B cell (primary cell): ENCODE measurements around the gene UQCC5. TPM values are rescaled to one million over a fixed set of nuclear protein-coding genes. Genes with fewer than 3 reads are reported as not detected.

Experiments
- ATAC-seq: fragments of 200-7000 bp; cut with Tn5 transposase; one replicate; pipeline ENCODE4 v1.10.0; 2021; ENCODE audit warnings: low read depth, mild to moderate bottlenecking, moderate number of reproducible peaks, moderate library complexity
- CTCF ChIA-PET: fragments of 350-600 bp; sonication (Branson Sonifier 250); formaldehyde crosslinking; loops from one replicate; lab custom pipeline; 2021; ENCODE audit warnings: antibody characterized with exemption, inconsistent platforms; lab: Charles Lee
- POLR2A ChIA-PET: fragments of 350-600 bp; sonication (Branson Sonifier 250); formaldehyde crosslinking; loops from one replicate; lab custom pipeline; 2021; ENCODE audit warnings: antibody characterized with exemption; lab: Charles Lee
- DNase-seq: peaks from one replicate; pipeline ENCODE4 v3.0.0; 2013
- H2AFZ ChIP-seq: 2 replicates; pipeline ENCODE4 v1.6.1; 2012; ENCODE audit warnings: mild to moderate bottlenecking, low read depth, low read length; ENCODE audit not compliant: insufficient read depth, poor library complexity, severe bottlenecking
- H3K27ac ChIP-seq, 2 donors: 1 replicate in 1 of 2; 2 replicates in 1 of 2; pipeline ENCODE4 v1.5.1; 2012 to 2013; ENCODE audit warnings: low read length in 2 of 2, mild to moderate bottlenecking in 2 of 2, moderate library complexity in 1 of 2
- H3K27me3 ChIP-seq, 4 experiments: fragments of 200-600 bp in 1 of 4; sonication (generic) in 1 of 4; replicated peaks in 1 of 4; 1 replicate in 2 of 4; 2 replicates in 2 of 4; pipeline versions ENCODE4 v1.6.1 to v1.7.0; 2013 to 2016; ENCODE audit warnings: low read length in 3 of 4, mild to moderate bottlenecking in 2 of 4, mixed read lengths in 1 of 4, moderate library complexity in 1 of 4; ENCODE audit not compliant: insufficient read depth in 4 of 4, control insufficient read depth in 3 of 4; ENCODE audit errors: control extremely low read depth in 1 of 4
- H3K36me3 ChIP-seq, 2 experiments: replicated peaks in 1 of 2; 1 replicate in 1 of 2; 2 replicates in 1 of 2; pipeline versions ENCODE4 v1.6.1 to v1.7.1; 2013; ENCODE audit warnings: low read length in 1 of 2; ENCODE audit not compliant: insufficient read depth in 2 of 2, control insufficient read depth in 1 of 2; ENCODE audit errors: control extremely low read depth in 1 of 2, extremely low read depth in 1 of 2
- H3K4me1 ChIP-seq, 2 donors: fragments of 200-600 bp in 1 of 2; sonication (generic) in 1 of 2; 1 replicate in 1 of 2; 2 replicates in 1 of 2; pipeline versions ENCODE4 v1.5.1 to v1.6.1; 2013 to 2017; ENCODE audit warnings: low read length in 2 of 2; ENCODE audit not compliant: control insufficient read depth in 2 of 2, insufficient read depth in 2 of 2
- H3K4me2 ChIP-seq: replicated peaks from 2 replicates; pipeline ENCODE3; 2012; ENCODE audit warnings: mild to moderate bottlenecking, low read depth, low read length; ENCODE audit not compliant: poor library complexity, severe bottlenecking
- H3K4me3 ChIP-seq, 5 experiments: fragments of 200-600 bp in 1 of 5; sonication (generic) in 1 of 5; 1 replicate in 3 of 5; 2 replicates in 2 of 5; pipeline versions ENCODE4 v1.5.1 to v1.7.0; 2011 to 2016; ENCODE audit warnings: low read length in 4 of 5, mild to moderate bottlenecking in 4 of 5, low read depth in 2 of 5, control low read depth in 1 of 5, moderate library complexity in 1 of 5; ENCODE audit not compliant: insufficient read depth in 1 of 5; ENCODE audit errors: control extremely low read depth in 1 of 5, extremely low read depth in 1 of 5
- H3K79me2 ChIP-seq: fragments of 200-600 bp; sonication (generic); one replicate; pipeline ENCODE4 v1.6.0; 2016; ENCODE audit warnings: low read length; ENCODE audit not compliant: control insufficient read depth, insufficient read depth
- H3K9ac ChIP-seq: fragments of 200-600 bp; sonication (generic); 2 replicates; pipeline ENCODE4 v1.6.1; 2017; ENCODE audit warnings: mild to moderate bottlenecking, low read length, moderate library complexity
- H3K9me3 ChIP-seq, 3 donors: one replicate each; pipeline versions ENCODE4 v1.6.1 to v1.7.1; 2013; ENCODE audit warnings: low read length in 2 of 3; ENCODE audit not compliant: control insufficient read depth in 2 of 3, insufficient read depth in 1 of 3; ENCODE audit errors: control extremely low read depth in 1 of 3
- H4K20me1 ChIP-seq: 2 replicates; pipeline ENCODE4 v1.6.0; 2012; ENCODE audit warnings: mild to moderate bottlenecking, low read length; ENCODE audit not compliant: insufficient read depth, control insufficient read depth, poor library complexity, severe bottlenecking
- H3K27ac Mint-ChIP-seq: one replicate; pipeline ENCODE4 v1.8.0; 2021; ENCODE audit warnings: mixed read lengths
- H3K27me3 Mint-ChIP-seq: one replicate; pipeline ENCODE4 v1.8.0; 2021; ENCODE audit warnings: mixed read lengths
- H3K4me1 Mint-ChIP-seq: one replicate; pipeline ENCODE4 v1.8.0; 2021; ENCODE audit warnings: mixed read lengths
- H3K4me3 Mint-ChIP-seq: one replicate; pipeline ENCODE4 v1.8.0; 2021; ENCODE audit warnings: mixed read lengths
- H3K9me3 Mint-ChIP-seq: one replicate; pipeline ENCODE4 v1.8.0; 2022; ENCODE audit warnings: mixed read lengths; ENCODE audit not compliant: insufficient read depth
- CTCF ChIP-seq: fragments of 200-600 bp; IDR thresholded peaks from one replicate; pipeline ENCODE4 v1.8.0; 2022; ENCODE audit warnings: antibody characterized with exemption, mild to moderate bottlenecking
- EZH2 ChIP-seq: IDR thresholded peaks from 2 replicates; pipeline ENCODE4 v1.6.1; 2012; ENCODE audit warnings: borderline replicate concordance, low read depth, mild to moderate bottlenecking, moderate library complexity, low read length; ENCODE audit not compliant: insufficient read depth, poor library complexity, severe bottlenecking
- whole genome bisulfite sequencing: methylation state at CpG from one replicate; pipeline ENCODE4 v1.1.5; 2013; ENCODE audit warnings: missing lambda C conversion rate; ENCODE audit not compliant: insufficient coverage; 5-methylcytosine and 5-hydroxymethylcytosine counted together
- intact Hi-C: fragments of 100-400 bp; cut with micrococcal nuclease; formaldehyde crosslinking; loops from one replicate; pipeline ENCODE4 v1.10.0; 2022
- polyA plus RNA-seq: library from polyadenylated mRNA; depleted of rRNA; stranded (reverse); fragments of >200 nt; gene quantifications from 2 replicates; pipeline ENCODE4 v1.2.3, GENCODE V29; 2012
- small RNA-seq: library from RNA; depleted of rRNA; stranded (forward); fragments of <200 nt; gene quantifications from one replicate; pipeline ENCODE3, GENCODE V24; 2012; ENCODE audit warnings: low replicate concordance, low read depth; ENCODE audit not compliant: insufficient read length
- total RNA-seq, 2 donors: library from RNA; stranded (reverse); fragments of 120-200 nt in 1 of 2; gene quantifications; 1 replicate in 1 of 2; 2 replicates in 1 of 2; pipeline versions ENCODE4 v1.2.3 to v1.2.4, GENCODE V29; 2013 to 2022

The UQCC5 gene
- total and polyA plus RNA-seq, 2 donors (not counting 1 experiment from before 2014, with no cell fraction given), result 1.1 to 10.3 TPM

- no peak overlapping the region for H3K27ac ChIP-seq
- H3K4me1 Mint-ChIP-seq, result no peaks in the 10 kb centered on the region
- ATAC-seq, result no peak
- H2AFZ ChIP-seq, result no peak overlapping the region
- TF ChIP-seq CTCF (no peak), EZH2 (no peak)
- no peaks in the 10 kb centered on the region for H3K27me3 Mint-ChIP-seq
- H3K79me2 ChIP-seq, result no peaks in the 10 kb centered on the region
- 100% methylated on average over 2 of the region's 6 CpGs for WGBS
- H4K20me1 ChIP-seq, result no peaks in the 10 kb centered on the region
- no peak for DNase-seq
- H3K9me3 ChIP-seq, result no peaks in the 10 kb centered on the region
- H3K27ac Mint-ChIP-seq, result no peak overlapping the region
- H3K9ac ChIP-seq, result no peak overlapping the region
- intact Hi-C loops, result no loop called here
- ChIA-PET POLR2A (no interaction called here), CTCF (no interaction called here)
- H3K27me3 ChIP-seq, result no peaks in the 10 kb centered on the region
- no peak overlapping the region for H3K4me3 ChIP-seq
- H3K9me3 Mint-ChIP-seq, result no peaks in the 10 kb centered on the region
- peaks cover 1 to 49% of the 10 kb centered on the region in 2 experiments for H3K36me3 ChIP-seq
- H3K4me3 Mint-ChIP-seq, result no peak overlapping the region
- no peaks in the 10 kb centered on the region for H3K4me1 ChIP-seq
- H3K4me2 ChIP-seq, result no peak overlapping the region
Observed at GRCh38 chr3:52574056-52574965, 37.9 kb downstream of the UQCC5 start.

Small RNA genes within 50 kb of the gene (small RNA-seq; reads per million reads assigned to genes)
- gene RNU6-856P (not detected), gene RNU6ATAC16P (not detected)

Other genes with a start within 250 kb of the UQCC5 start
- gene GLYCTK, start 248.8 kb upstream of the UQCC5 start, total RNA-seq, result 39.8 and 45.2 TPM in 2 replicates
- 34.3 and 46.9 TPM in 2 replicates for gene GLYCTK, start 248.8 kb upstream of the UQCC5 start, polyA plus RNA-seq
- gene DNAH1, start 220.3 kb upstream of the UQCC5 start, total RNA-seq, result 47.2 and 47.6 TPM in 2 replicates
- 59.2 and 60.9 TPM in 2 replicates for gene DNAH1, start 220.3 kb upstream of the UQCC5 start, polyA plus RNA-seq
- gene BAP1, start 126.6 kb upstream of the UQCC5 start, total RNA-seq, result 91.4 and 94.1 TPM in 2 replicates
- gene BAP1, start 126.6 kb upstream of the UQCC5 start, polyA plus RNA-seq, result 81.6 and 132 TPM in 2 replicates
- gene PHF7, start 125.9 kb upstream of the UQCC5 start, total RNA-seq, result 23.8 and 24.9 TPM in 2 replicates
- gene PHF7, start 125.9 kb upstream of the UQCC5 start, polyA plus RNA-seq, result 12.8 and 22.2 TPM in 2 replicates
- 0.27 and 0.42 TPM in 2 replicates for gene SEMA3G, start 91.5 kb upstream of the UQCC5 start, total RNA-seq
- 0.07 and 0.10 TPM in 2 replicates for gene SEMA3G, start 91.5 kb upstream of the UQCC5 start, polyA plus RNA-seq
- 1.1 TPM in 1 of 2 replicates, not detected in the other for gene TNNC1, start 82.6 kb upstream of the UQCC5 start, total RNA-seq
- 5.4 and 16.7 TPM in 2 replicates for gene TNNC1, start 82.6 kb upstream of the UQCC5 start, polyA plus RNA-seq
- gene NISCH, start 81.0 kb upstream of the UQCC5 start, total RNA-seq, result 161 and 169 TPM in 2 replicates
- gene NISCH, start 81.0 kb upstream of the UQCC5 start, polyA plus RNA-seq, result 127 and 130 TPM in 2 replicates
- gene STAB1, start 41.3 kb upstream of the UQCC5 start, total RNA-seq, result 4.0 and 4.5 TPM in 2 replicates
- gene STAB1, start 41.3 kb upstream of the UQCC5 start, polyA plus RNA-seq, result 3.8 and 5.6 TPM in 2 replicates
- gene NT5DC2, start 2.7 kb upstream of the UQCC5 start, total RNA-seq, result 8.1 and 11.2 TPM in 2 replicates
- gene NT5DC2, start 2.7 kb upstream of the UQCC5 start, polyA plus RNA-seq, result 11.9 and 19.0 TPM in 2 replicates
- gene PBRM1, start 149.3 kb downstream of the UQCC5 start, total RNA-seq, result 81.1 and 85.9 TPM in 2 replicates
- 16.8 and 26.9 TPM in 2 replicates for gene PBRM1, start 149.3 kb downstream of the UQCC5 start, polyA plus RNA-seq
- gene GNL3, start 149.4 kb downstream of the UQCC5 start, total RNA-seq, result 67.3 and 68.5 TPM in 2 replicates
- 32.6 and 41.7 TPM in 2 replicates for gene GNL3, start 149.4 kb downstream of the UQCC5 start, polyA plus RNA-seq
- 28.7 and 32.5 TPM in 2 replicates for gene GLT8D1, start 169.2 kb downstream of the UQCC5 start, total RNA-seq
- 22.9 and 28.1 TPM in 2 replicates for gene GLT8D1, start 169.2 kb downstream of the UQCC5 start, polyA plus RNA-seq
- 54.3 and 64.5 TPM in 2 replicates for gene SPCS1, start 169.5 kb downstream of the UQCC5 start, total RNA-seq
- gene SPCS1, start 169.5 kb downstream of the UQCC5 start, polyA plus RNA-seq, result 82.2 and 129 TPM in 2 replicates
- 33.8 and 38.4 TPM in 2 replicates for gene NEK4, start 234.3 kb downstream of the UQCC5 start, total RNA-seq
- gene NEK4, start 234.3 kb downstream of the UQCC5 start, polyA plus RNA-seq, result 8.8 and 9.0 TPM in 2 replicates
- gene ITIH1, start 241.0 kb downstream of the UQCC5 start, total RNA-seq, result 0.53 TPM in 1 of 2 replicates, not detected in the other
- gene ITIH1, start 241.0 kb downstream of the UQCC5 start, polyA plus RNA-seq, result 1.5 and 2.0 TPM in 2 replicates